Neural crest cell (in vitro differentiated cells): ENCODE measurements around the gene HS6ST2. TPM values are rescaled to one million over a fixed set of nuclear protein-coding genes. Genes with fewer than 3 reads are reported as not detected.
A peak's percentile ranks its signal among the peaks of the same experiment; 100 is the strongest.

Experiments used
- DNase-seq: peaks from one replicate; pipeline ENCODE4 v3.0.0; 2021; ENCODE audit warnings: low read depth, mixed read lengths, low spot score
- H3K27ac Mint-ChIP-seq: one replicate; pipeline ENCODE4 v1.8.0; 2021; ENCODE audit warnings: mild to moderate bottlenecking, mixed read lengths; ENCODE audit not compliant: unreplicated experiment
- H3K27me3 Mint-ChIP-seq: 2 replicates; pipeline ENCODE4 v1.8.0; 2021; ENCODE audit warnings: low read depth, mild to moderate bottlenecking, mixed read lengths
- H3K36me3 Mint-ChIP-seq: 2 replicates; pipeline ENCODE4 v1.8.0; 2021; ENCODE audit warnings: low read depth, mild to moderate bottlenecking, mixed read lengths
- H3K4me1 Mint-ChIP-seq: 2 replicates; pipeline ENCODE4 v1.8.0; 2021; ENCODE audit warnings: mixed read lengths
- H3K4me3 Mint-ChIP-seq: one replicate; pipeline ENCODE4 v1.8.0; 2021; ENCODE audit warnings: mild to moderate bottlenecking, mixed read lengths
- H3K9me3 Mint-ChIP-seq: 2 replicates; pipeline ENCODE4 v1.8.0; 2021; ENCODE audit warnings: mixed read lengths
- CTCF ChIP-seq: fragments of 200-600 bp; sonication (generic); conservative IDR thresholded peaks from 2 replicates; pipeline ENCODE4 v1.5.0; 2021; ENCODE audit warnings: antibody characterized with exemption, mild to moderate bottlenecking
- total RNA-seq: library from RNA; stranded (reverse); gene quantifications from 2 replicates; pipeline ENCODE4 v1.2.1, GENCODE V29; 2021

Gene HS6ST2
- total RNA-seq, 1 donor from 2014 or later: 13.9 TPM

GRCh38 chrX:132612821-132613564, 345.4 kb downstream of the HS6ST2 start:
- peak; percentile 50 for DNase-seq
- no peak overlapping the region for H3K27ac Mint-ChIP-seq
- H3K9me3 Mint-ChIP-seq: no peaks in the 10 kb centered on the region
- H3K4me1 Mint-ChIP-seq: no peaks in the 10 kb centered on the region
- peak; percentile 84 for TF ChIP-seq CTCF
- H3K4me3 Mint-ChIP-seq: no peak overlapping the region
- H3K36me3 Mint-ChIP-seq: no peaks in the 10 kb centered on the region
- no peaks in the 10 kb centered on the region for H3K27me3 Mint-ChIP-seq

GRCh38 chrX:132610536-132610935, 347.9 kb downstream of the HS6ST2 start:
- H3K36me3 Mint-ChIP-seq: no peaks in the 10 kb centered on the region
- H3K4me1 Mint-ChIP-seq: no peaks in the 10 kb centered on the region
- no peaks in the 10 kb centered on the region for H3K9me3 Mint-ChIP-seq
- H3K4me3 Mint-ChIP-seq: no peak overlapping the region
- TF ChIP-seq CTCF: no peak
- H3K27ac Mint-ChIP-seq: no peak overlapping the region
- DNase-seq: no peak
- H3K27me3 Mint-ChIP-seq: no peaks in the 10 kb centered on the region

- no peak for DNase-seq
- H3K36me3 Mint-ChIP-seq: no peaks in the 10 kb centered on the region
- H3K27ac Mint-ChIP-seq: no peak overlapping the region
- no peak overlapping the region for H3K4me3 Mint-ChIP-seq
- H3K27me3 Mint-ChIP-seq: no peaks in the 10 kb centered on the region
- H3K4me1 Mint-ChIP-seq: no peaks in the 10 kb centered on the region
- no peak for TF ChIP-seq CTCF
- no peaks in the 10 kb centered on the region for H3K9me3 Mint-ChIP-seq
Measured at GRCh38 chrX:132609362-132609848, 349.0 kb downstream of the HS6ST2 start.

GRCh38 chrX:132603700-132604286, 354.6 kb downstream of the HS6ST2 start:
- H3K36me3 Mint-ChIP-seq: no peaks in the 10 kb centered on the region
- H3K4me1 Mint-ChIP-seq: no peaks in the 10 kb centered on the region
- no peak for TF ChIP-seq CTCF
- H3K9me3 Mint-ChIP-seq: no peaks in the 10 kb centered on the region
- no peaks in the 10 kb centered on the region for H3K27me3 Mint-ChIP-seq
- no peak for DNase-seq
- H3K27ac Mint-ChIP-seq: no peak overlapping the region
- H3K4me3 Mint-ChIP-seq: no peak overlapping the region

GRCh38 chrX:132602701-132603100, 355.7 kb downstream of the HS6ST2 start:
- Mint-ChIP-seq H3K27me3 (no peaks in the 10 kb centered on the region), H3K36me3 (no peaks in the 10 kb centered on the region), H3K27ac (no peak overlapping the region), H3K4me1 (no peaks in the 10 kb centered on the region), H3K4me3 (no peak overlapping the region), H3K9me3 (no peaks in the 10 kb centered on the region)
- no peak for DNase-seq
- TF ChIP-seq CTCF: no peak
